Neural progenitor cell (in vitro differentiated cells): ENCODE data around the gene SLC18A3.

Source experiments
- EZH2 ChIP-seq: fragments of 200-600 bp; sonication (generic); IDR thresholded peaks from 2 replicates; pipeline ENCODE4 v1.6.1; 2017; ENCODE audit warnings: antibody characterized with exemption, mild to moderate bottlenecking, moderate library complexity
- TF ChIP-seq, protein P1 (sequence below): fragments of 200-600 bp; sonication (generic); IDR thresholded peaks from 2 replicates; pipeline ENCODE4 v1.5.1; 2017; ENCODE audit warnings: antibody characterized with exemption, mild to moderate bottlenecking

DNA sequence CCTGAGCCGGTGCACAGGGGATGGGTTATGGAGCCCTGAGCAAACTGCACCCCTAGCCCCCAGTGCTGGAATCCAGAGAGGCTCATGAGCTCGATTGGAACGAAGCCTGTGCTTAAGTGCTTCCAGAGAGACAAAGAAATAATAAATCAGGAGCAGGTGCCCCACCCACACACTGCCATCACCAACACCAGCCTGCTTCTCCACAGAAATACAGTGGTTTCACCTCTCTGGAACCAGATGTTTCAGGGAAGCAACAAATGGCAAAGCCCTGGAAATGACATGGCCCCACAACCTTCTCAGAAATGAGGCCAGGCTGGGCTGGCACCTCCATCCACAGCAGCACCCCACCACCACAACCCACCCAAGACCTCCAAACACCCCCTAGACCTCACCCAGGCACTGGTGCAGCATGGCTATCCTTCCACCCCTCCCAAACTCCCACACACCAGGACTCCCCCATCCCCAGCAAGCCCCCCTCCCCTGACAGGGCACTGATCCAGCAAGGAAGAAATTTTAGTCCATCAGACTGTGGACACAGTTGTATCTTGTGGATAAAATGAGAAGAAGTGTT, 4.1 kb upstream of the SLC18A3 start:
- TF ChIP-seq, protein P1, sequence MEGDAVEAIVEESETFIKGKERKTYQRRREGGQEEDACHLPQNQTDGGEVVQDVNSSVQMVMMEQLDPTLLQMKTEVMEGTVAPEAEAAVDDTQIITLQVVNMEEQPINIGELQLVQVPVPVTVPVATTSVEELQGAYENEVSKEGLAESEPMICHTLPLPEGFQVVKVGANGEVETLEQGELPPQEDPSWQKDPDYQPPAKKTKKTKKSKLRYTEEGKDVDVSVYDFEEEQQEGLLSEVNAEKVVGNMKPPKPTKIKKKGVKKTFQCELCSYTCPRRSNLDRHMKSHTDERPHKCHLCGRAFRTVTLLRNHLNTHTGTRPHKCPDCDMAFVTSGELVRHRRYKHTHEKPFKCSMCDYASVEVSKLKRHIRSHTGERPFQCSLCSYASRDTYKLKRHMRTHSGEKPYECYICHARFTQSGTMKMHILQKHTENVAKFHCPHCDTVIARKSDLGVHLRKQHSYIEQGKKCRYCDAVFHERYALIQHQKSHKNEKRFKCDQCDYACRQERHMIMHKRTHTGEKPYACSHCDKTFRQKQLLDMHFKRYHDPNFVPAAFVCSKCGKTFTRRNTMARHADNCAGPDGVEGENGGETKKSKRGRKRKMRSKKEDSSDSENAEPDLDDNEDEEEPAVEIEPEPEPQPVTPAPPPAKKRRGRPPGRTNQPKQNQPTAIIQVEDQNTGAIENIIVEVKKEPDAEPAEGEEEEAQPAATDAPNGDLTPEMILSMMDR = no peak
- TF ChIP-seq EZH2 = no peak
